Measurements from ENCODE around the gene PEAK3.

Gene PEAK3

DNA sequence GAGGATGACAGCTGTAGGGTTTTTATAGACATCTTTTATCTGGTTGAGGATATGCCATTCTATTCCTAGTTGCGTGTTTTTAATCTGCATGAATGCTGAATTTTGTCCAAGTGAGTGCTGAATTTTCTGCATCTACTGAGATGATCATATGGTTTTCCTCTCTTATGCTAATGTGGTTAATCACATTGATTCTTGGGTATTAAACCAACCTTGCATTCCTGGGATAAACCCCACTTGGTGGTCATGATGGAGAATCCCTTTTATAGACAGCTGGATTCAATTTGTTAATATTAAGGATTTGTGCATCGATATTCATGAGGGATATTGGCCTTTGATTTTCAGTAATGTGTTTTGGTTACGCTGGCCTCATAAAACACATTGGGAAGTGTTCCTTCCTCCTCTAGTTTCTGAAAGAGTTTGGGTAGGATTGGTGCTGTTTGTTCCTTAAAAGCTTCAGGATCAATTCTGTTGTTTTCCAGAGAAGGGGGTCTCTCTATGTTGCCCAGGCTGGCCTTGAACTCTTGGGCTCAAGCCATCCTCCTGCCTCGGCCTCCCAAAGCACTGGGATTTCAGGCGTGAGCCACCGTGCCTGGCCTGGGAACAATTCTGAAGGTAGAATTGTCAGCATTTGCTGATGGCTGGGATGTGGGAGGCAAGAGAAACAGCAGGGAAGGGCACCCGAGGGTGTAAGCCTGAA is 33.3 kb upstream of the PEAK3 start:
- DNase-seq (ENCODE audit: low read depth): no peak

DNA sequence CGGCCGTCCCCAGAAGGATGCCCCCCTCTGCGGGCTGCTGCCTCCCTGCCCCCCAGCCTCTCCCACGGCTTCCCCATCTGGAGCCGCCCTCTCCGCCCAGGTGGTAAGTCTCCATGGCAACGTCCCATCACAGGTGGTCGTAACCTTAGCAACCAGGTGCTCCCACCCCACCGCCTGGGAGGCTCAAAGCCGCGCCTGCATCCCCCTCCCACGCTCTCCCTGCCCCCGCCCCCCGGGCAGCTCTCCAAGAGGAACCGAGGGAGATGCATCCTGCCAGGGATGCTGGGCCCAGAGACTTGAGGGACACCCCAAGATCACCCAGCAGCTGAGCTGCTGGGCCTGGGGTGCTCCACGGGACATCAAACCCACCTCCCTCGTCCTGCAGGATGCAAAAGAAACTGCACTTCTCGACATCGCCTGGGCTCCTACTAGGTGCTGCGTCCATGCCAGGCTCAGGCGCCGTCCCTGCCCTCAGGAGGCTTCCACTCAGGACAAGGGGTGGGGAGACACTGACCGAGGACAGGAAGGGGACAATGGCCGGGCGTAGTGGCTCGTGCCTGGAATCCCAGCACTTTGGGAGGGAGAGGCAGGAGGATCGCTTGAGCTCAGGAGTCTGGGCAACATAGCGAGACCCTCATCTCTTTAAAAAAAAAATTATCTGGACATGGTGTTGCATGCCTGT is 31.0 kb upstream of the PEAK3 start:
- DNase-seq (ENCODE audit: low read depth): no peak

DNA sequence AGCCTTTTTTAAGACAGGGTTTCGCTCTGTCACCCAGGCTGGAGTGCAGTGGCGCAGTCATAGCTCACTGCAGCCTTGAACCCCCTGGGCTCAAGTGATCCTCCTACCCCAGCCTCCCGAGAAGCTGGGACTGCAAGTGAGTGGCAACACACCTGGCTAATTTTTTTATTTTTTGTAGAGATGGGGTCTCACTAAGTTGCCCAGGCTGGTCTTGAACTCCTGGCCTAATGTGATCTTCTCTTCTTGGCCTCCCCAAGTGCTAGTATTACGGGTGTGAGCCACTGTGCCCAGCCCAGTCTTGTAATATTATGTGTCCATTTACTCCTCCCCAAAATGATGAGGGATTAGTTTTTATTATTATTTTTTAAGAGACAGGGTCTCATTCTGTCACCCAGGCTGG is 29.1 kb upstream of the PEAK3 start:
- no peak for DNase-seq (ENCODE audit: low read depth)

DNA sequence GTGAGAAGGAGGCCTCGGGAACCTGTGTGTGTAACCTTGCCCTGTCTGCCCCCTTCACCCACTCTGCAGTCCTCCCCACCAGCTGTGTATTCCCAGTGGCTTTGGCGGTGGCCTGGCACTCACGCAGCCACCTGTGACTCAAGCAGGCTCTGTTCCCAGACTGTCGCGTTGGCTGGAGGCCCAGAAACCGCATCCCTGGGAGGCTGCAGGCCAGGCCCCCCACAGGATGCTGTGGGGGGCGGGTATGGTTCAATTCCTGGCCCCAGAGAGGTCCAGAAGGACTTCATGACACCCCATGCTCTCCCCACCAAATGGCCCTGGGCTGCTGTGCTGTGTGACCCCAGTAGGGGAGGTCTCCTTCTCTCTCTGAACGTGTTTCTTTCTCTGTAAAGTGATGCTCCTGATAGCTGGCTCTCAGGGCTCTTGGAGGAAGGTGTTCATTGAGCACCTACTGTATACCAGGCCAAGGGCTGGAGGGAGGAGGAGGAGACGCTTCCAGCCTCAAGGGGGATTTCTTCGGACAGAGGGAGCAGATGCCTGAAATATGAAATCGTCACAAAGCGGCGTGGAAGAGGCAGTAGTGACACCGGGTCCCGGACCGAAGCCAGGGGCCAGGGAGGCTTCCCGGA is 27.9 kb upstream of the PEAK3 start:
- DNase-seq (ENCODE audit: low read depth): no peak

DNA sequence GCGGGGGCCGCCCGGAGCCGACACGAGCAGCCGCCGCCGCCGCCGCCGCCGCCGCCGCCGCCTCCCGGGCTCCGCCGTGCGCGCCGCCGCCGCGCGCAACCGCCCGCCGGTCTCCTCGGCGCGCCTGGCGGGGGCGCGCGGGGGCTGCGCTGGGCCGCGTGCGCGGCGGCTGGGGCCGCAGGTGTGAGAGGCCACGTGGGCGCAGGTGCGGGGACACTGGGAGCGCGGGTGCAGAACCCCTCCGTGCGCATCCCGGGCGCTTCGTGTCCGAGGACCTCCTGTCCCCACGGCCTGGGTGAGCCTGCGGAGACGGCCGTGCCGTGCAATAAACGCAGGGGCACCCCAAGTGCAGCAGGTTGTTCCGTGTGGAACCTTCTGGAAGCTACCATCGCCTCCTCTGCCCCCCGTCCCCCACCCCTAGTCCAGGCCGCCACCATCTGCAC is 26.2 kb upstream of the PEAK3 start, which contains the start of gene LINGO3:
Gene LINGO3, minus strand, starts transcription at position 41 of the 443 bp plus-strand sequence. CDS start 16,378 bp downstream, outside the sequence.
- DNase-seq (ENCODE audit: low read depth): no peak

DNA sequence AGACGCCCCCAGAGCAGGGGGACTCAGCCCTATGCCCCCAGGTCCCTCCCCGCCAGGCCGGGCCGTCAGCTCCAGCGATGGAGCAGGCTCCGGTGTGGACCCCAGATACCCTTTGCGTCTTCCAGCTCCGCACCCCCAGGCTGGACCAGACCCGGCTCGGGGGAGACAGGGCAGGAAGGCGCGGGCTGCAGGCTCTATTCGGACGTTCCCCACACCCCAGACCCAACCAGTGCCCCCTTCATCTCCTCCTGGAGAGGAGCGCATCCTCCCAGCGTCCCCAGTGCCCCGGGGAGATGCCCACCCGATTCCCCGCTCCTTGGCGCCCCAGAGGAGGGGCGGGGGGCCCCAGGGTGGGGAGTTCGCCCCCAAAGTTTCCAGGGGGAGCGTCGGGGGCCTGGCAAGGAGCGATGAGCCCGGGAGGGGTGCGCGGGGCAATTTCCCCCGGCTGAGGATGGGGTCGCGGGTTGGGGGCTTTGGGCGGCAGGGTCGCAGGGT is 25.6 kb upstream of the PEAK3 start:
- DNase-seq (ENCODE audit: low read depth): no peak

DNA sequence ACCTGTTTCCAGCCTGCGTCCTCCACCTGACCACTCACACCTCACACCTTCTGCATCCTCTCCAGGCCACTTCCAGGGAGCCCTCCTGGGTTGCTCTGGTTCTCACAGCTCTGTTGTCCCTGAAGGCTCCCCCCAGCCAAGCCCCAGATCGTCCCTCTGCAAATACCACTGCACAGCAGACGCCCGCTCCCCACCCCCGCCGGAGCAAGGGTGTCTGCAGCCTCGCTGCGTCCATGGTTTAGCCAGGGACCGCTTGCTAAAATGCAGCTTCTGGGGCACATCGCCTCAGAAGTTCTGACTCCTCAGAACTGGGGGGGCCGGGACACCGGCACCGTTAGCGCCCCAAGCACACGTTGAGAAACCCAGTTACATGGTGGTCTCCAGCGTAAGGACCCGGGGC is 25.0 kb upstream of the PEAK3 start:
- no peak for DNase-seq (ENCODE audit: low read depth)

DNA sequence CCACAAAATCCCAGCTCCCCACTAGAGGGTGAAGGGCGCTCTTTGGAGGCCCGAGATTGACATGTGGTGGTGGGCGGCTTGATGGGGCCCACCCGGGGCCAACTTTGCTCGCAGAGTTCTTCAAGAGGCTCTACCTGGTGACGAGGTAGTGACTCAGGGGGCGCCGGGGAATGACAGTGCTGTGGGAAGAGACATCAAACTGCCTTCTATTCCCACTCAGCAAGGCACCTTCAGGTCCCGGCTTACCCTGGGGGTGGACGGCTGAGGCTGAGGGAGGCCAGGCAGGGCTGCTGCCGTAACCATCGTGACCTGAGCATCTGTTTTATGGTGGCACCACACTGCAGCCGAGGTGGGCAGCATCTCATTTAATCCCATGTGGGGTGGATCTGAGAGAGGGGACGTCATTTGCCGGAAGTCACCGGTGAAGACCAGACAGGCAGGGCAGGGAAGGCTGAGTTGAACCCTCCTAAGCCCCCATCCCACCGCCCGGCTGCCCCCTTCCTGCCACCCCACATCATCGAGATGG is 24.4 kb upstream of the PEAK3 start:
- no peak for DNase-seq (ENCODE audit: low read depth)

DNA sequence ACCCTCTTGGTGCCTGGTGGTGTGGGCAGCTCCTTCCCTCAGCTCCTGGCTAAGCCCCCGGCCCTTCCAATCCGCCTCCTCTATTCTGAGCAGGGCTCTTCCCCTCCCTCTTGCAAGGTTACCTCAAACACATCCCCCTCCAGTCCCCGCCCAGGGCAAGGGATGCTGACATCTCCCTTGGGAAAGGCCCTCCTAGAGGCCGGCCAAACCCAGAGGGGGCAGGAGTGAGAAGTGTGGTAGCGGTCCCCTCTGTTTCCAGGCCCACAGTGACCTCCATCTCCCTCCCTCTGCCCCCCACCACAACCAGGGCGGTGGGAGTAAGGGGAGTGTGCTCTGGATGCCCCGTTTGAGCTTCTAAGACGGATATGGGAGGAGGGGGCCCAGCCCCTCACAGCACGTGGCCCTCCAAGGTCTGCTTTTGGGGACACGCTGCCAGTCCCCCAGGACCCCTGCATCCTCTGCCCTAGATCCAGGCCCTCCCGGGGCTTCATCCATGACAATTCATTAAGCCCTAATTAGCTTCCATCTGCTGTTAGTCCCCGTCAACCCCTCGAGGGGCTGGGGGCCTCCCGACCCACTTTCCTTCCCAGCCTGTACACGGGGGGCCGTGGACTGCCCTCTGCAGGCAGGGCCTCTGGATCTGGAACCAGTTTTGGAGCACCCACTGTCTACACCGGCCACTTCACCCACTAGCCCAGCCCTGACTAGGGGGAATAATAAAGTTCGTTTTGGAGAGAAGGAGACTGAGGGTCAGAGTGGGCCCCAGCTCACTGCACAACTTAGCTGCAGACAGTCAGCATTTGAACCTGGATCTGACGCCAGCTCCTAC is 23.7 kb upstream of the PEAK3 start:
- no peak for DNase-seq (ENCODE audit: low read depth)

DNA sequence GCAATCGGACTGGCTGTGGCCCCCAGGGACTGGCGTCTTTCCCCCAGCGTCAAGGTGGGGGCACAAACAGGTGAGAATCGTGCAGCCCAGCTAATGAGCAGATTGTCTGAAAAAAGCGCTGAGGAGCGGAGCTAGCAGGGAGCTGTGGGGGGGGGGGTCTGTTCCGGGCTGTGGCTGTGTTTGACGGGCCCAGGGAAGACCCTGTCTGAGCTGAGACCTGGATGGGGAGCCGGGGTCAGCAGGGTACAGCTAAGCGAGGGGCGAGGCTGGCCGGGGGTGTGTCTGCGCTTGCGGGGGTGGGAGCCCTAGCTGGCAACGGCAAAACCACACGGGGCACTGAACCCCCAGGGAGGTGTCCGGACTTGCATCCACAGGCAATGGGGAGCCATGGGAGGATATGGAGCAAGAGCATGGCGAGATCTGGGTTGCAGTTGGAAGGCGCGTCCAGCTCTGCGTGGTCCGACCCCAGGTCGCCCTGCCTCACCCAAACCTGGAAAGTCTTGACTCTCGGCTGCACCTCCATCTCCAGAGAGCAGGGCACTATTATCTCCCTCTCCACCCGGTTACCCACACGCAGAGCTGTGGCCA is 21.3 kb upstream of the PEAK3 start:
- DNase-seq (ENCODE audit: low read depth): no peak

DNA sequence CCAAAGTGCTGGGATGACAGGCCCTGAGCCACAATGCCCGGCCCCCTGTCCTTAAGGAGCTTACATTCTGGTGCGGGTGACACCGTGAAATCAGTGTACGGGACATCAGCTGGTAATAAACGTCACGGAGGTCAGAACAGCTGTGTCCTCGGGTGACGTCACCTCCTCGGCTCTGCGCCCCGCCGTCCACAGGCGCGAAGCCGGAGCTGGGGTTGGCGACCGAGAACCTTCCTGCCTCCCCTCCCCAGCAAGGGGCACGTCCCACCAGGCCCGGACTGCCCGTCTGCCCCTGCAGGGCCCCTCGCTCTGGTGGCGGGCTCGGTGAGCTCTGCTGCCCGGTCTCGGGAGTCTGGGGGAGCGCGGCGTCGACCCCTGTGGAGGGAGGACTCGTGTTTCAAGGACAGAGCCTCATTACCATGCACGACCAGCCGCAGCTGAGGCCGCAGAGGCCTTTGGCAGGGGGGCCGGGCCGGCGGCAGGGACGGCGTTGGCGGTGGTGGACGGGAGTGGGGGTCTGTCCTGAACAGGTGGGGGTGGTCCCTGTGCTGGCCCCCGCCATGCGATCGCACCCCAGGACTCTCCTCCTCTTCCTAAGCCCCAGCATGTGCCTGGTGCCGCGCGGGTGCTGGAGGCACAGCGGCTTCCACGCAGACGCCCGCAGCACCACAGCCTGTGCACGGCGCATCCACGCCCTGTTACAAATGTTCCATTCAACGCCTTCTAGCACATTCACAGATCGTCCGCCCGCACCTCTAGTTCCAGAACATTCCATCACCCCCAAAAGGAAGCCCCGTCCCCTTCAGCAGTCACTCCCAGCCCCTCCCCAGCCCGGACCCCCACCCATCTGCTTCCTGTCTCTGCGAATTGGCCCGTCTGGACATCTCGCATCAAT is 20.6 kb upstream of the PEAK3 start:
- DNase-seq (ENCODE audit: low read depth): no peak

DNA sequence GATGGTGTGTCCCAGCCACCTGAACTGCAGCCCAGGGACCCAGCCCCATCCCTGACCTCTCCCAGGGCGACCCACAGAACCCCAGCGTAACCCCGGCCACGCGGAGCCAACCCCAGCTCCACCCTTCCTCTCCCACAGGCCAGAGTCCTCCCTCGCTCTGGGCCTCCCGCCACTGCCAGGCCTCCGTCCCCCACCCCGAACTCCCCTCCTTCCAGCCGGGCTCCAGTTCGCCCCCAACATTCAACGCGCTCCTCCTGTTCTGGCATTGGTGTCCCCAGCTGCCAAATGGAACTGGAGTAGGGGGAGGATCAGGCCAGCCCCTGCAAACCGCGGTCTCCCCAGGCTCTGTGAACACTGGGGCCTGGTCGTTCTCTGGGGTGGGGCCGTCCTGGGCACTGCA is 18.6 kb upstream of the PEAK3 start:
- DNase-seq (ENCODE audit: low read depth): no peak

DNA sequence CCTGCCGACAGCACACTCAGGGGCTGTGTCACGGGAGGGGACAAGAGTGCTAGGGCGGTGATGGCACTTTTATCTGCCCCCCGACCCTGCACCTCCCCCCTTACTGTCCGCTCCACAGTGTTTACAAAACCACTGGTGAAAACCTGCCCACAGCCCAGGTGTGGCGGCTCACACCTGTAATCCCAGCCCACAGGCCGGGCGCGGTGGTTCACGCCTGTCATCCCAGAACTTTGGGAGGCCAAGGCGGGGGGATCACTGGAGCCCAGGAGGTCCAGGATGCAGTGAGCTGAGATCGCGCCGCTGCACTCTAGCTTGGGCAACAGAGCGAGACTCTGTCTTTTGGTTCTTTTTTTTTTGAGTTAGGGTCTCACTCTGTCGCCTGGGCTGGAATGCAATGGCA is 14.2 kb upstream of the PEAK3 start:
- no peak for DNase-seq (ENCODE audit: low read depth)

DNA sequence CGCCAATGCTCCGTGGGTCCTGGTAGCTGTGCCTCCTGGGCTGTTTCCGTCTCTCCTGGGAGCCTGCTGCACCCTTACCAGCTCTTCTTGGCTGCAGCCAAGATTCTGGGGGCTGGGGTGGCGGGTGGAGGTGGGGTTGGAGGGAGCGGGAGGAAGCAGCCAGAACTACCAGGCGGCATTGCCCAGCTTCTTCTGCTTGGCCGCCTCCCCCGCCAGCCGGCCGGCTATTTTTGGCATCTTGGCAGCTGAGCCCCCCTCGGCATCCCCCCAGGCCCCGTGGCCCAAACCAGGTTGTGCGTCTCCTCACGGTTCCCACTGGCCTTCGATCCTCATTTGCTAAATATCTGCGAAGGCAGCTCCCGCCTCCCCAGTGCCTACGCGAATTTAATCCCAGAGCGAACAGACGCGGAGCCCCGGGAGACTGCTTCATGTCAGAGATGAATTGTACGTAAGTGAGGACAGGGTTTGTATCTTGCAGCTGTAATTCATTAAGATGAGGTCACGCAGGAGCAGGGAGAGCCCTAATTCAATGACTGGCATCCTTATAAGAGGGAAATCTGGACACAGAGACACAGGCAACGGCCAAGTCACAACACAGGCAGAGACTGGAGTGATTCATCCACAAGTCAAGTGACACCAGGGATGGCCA is 12.8 kb upstream of the PEAK3 start:
- no peak for DNase-seq (ENCODE audit: low read depth)

DNA sequence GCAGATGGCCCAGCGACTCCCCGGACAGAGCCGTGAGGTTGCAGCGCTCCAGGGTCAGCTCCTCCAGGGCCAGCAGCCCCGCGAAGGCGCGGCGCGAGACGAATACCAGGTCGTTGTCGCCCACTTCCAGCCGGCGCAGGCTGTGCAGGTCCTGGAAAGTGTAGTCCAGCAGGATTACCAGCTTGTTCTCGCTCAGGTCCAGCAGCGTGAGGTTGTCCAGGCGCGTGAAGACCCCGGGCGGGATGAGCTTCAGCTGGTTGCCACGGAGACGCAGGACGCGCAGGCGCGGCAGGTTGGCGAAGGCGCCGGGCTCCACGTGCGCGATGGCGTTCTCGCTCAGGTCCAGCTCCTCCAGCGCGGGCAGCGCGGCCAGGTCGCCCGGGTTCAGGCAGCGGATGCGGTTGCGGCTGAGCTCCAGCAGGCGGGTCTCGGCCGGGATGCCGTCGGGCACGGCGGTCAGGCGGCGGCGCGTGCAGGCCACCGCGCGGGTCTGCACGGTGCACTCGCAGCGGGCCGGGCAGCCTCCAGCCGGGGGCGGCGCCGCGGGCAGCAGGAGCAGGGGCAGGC is 9.3 kb upstream of the PEAK3 start:
- no peak for DNase-seq (ENCODE audit: low read depth)

DNA sequence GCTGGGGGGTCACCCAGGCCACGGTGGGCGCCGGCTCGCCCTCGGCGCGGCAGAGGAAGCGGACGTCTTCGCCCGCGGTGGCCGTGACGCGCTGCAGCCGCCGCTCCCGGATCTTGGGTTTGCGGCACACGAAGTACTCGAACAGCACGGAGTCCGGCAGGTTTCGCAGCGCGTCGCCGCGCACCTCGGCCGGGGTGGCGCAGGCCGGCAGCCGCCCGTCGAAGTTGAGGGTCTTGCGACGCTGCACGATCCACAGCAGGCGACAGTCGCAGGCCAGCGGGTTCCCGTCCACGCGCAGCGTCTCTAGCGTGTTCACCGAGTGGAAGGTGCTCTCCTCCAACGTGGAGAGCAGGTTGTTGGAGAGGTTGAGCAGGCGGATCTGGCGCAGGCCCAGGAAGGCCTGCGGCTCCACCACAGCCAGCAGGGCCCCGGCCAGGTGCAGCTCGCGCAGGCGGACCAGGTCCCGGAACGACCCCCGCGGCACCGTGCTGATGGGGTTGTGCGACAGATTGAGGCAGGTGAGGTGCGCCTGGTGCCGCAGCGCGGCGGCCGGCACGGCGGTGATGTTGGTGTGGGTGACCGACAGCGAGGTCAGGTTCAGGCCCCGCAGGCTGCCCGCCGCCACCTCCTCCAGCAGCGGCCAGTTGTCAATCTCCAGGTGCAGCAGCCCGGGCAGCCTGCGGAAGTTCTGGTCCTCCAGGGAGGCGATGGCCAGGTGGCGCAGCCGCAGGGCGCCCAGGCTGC is 8.6 kb upstream of the PEAK3 start:
- no peak for DNase-seq (ENCODE audit: low read depth)

DNA sequence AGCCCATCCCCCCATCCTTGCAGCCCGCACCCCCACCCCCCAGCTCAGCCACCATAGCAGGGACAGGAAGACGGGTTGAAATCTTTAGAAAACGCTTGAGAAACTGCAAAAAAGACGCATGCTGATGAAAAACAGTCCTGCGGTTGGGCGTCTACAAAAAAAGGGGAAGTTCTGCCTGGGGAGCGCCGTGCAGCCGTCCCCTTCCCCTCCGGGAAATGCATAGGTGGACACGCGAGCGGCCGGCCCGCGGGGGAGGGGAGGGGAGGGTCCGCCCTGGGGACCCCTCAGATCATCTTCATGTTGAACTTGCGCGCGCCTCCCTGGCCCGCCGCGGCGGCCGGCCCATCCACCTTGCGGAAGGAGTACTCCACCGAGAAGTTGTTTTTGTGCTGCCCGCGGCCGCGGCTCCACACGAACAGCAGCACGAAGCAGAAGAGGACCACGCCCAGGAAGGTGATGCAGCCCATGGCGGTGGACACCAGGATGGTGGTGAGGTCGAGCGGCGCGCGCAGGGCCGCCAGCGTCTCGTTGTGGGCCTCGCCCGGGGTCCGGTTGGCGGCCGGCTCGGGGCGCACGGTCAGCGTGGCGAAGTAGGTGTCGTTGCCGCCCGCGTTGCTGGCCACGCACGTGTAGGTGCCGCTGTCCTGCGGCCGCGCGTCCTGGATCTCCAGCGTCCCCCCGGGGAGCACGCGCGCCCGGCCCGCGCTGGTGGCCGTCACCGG is 7.9 kb upstream of the PEAK3 start:
- no peak for DNase-seq (ENCODE audit: low read depth)

Measured in stimulated activated CD8-positive, alpha-beta memory T cell treated with anti-CD3 and anti-CD28 coated beads, Interleukin-12 subunit alpha, Interleukin-12 subunit beta, amount 100 ng/mL, for 4 hours (primary cell).